ENCODE data around the gene ARHGEF28.

GRCh38 chr5:73735032-73735734, 109.2 kb downstream of the ARHGEF28 start:
- TF ChIP-seq CTCF (IDR thresholded peaks at IDR 0.05; ENCODE audit: poor library complexity) (no peak), EZH2 (IDR thresholded peaks at IDR 0.05; ENCODE audit: borderline replicate concordance) (no peak)
